ENCODE data around the gene MEGF11.

GRCh38 chr15:66099950-66100671 is 153.4 kb downstream of the MEGF11 start:
- no peak for TF ChIP-seq POLR2A (IDR thresholded peaks at IDR 0.05)
- TF ChIP-seq, protein P1, sequence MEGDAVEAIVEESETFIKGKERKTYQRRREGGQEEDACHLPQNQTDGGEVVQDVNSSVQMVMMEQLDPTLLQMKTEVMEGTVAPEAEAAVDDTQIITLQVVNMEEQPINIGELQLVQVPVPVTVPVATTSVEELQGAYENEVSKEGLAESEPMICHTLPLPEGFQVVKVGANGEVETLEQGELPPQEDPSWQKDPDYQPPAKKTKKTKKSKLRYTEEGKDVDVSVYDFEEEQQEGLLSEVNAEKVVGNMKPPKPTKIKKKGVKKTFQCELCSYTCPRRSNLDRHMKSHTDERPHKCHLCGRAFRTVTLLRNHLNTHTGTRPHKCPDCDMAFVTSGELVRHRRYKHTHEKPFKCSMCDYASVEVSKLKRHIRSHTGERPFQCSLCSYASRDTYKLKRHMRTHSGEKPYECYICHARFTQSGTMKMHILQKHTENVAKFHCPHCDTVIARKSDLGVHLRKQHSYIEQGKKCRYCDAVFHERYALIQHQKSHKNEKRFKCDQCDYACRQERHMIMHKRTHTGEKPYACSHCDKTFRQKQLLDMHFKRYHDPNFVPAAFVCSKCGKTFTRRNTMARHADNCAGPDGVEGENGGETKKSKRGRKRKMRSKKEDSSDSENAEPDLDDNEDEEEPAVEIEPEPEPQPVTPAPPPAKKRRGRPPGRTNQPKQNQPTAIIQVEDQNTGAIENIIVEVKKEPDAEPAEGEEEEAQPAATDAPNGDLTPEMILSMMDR (IDR thresholded peaks at IDR 0.05) = no peak

All from uterus (tissue), 2 donors.